Measurements from ENCODE around the gene SUN5. TPM values are rescaled to one million over a fixed set of nuclear protein-coding genes. Genes with fewer than 3 reads are reported as not detected.

The SUN5 gene
- total RNA-seq, 1 donor from 2014 or later: not detected

GRCh38 chr20:32980990-32981389 is 23.2 kb downstream of the SUN5 start:
- peaks cover 7% of the 10 kb centered on the region for H3K4me1 Mint-ChIP-seq (ENCODE audit: unreplicated experiment)
- TF ChIP-seq, protein P1, sequence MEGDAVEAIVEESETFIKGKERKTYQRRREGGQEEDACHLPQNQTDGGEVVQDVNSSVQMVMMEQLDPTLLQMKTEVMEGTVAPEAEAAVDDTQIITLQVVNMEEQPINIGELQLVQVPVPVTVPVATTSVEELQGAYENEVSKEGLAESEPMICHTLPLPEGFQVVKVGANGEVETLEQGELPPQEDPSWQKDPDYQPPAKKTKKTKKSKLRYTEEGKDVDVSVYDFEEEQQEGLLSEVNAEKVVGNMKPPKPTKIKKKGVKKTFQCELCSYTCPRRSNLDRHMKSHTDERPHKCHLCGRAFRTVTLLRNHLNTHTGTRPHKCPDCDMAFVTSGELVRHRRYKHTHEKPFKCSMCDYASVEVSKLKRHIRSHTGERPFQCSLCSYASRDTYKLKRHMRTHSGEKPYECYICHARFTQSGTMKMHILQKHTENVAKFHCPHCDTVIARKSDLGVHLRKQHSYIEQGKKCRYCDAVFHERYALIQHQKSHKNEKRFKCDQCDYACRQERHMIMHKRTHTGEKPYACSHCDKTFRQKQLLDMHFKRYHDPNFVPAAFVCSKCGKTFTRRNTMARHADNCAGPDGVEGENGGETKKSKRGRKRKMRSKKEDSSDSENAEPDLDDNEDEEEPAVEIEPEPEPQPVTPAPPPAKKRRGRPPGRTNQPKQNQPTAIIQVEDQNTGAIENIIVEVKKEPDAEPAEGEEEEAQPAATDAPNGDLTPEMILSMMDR (conservative IDR thresholded peaks at IDR 0.05): no peak
- H3K9me3 Mint-ChIP-seq: no peaks in the 10 kb centered on the region
- no peak overlapping the region for H3K4me3 Mint-ChIP-seq
- peaks cover 4% of the 10 kb centered on the region for H3K27me3 Mint-ChIP-seq
- DNase-seq (ENCODE audit: extremely low spot score, unreplicated experiment): no peak
- H3K27ac Mint-ChIP-seq: no peak overlapping the region
- no peaks in the 10 kb centered on the region for H3K36me3 Mint-ChIP-seq

GRCh38 chr20:32980131-32980941 is 23.9 kb downstream of the SUN5 start:
- no peak overlapping the region for H3K27ac Mint-ChIP-seq

GRCh38 chr20:32979201-32979998 is 24.8 kb downstream of the SUN5 start:
- Mint-ChIP-seq H3K36me3 (no peaks in the 10 kb centered on the region), H3K27ac (no peak overlapping the region), H3K4me3 (no peak overlapping the region), H3K9me3 (no peaks in the 10 kb centered on the region), H3K27me3 (peaks cover 1% of the 10 kb centered on the region), H3K4me1 (ENCODE audit: unreplicated experiment) (peaks cover 19% of the 10 kb centered on the region)
- DNase-seq (ENCODE audit: extremely low spot score, unreplicated experiment): no peak
- TF ChIP-seq, protein P1 (conservative IDR thresholded peaks at IDR 0.05): no peak

More at GRCh38 chr20:32980131-32980941, 23.9 kb downstream of the SUN5 start:
- no peaks in the 10 kb centered on the region for H3K36me3 Mint-ChIP-seq
- TF ChIP-seq, protein P1 (conservative IDR thresholded peaks at IDR 0.05): no peak
- no peak overlapping the region for H3K4me3 Mint-ChIP-seq
- peaks cover 4% of the 10 kb centered on the region for H3K27me3 Mint-ChIP-seq
- no peak for DNase-seq (ENCODE audit: extremely low spot score, unreplicated experiment)
- no peaks in the 10 kb centered on the region for H3K9me3 Mint-ChIP-seq
- peaks cover 10% of the 10 kb centered on the region for H3K4me1 Mint-ChIP-seq (ENCODE audit: unreplicated experiment)

DNA sequence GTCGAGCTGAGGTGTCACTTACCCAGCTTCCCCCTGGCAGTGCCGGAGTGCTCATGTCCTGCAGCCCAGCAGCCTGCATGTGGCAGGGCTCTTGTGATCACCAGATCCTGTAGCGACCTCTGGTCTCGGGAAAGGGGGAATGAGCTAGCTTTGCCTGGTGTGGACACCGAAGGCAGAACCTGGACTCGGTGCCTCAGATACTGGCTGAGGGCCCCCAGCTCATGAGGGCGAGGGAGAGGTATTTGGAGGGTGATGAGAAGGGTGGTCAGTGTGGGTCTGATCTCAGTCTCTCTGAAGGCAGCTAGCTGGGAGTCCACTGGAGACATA is 26.3 kb downstream of the SUN5 start:
- Mint-ChIP-seq H3K27ac (no peak overlapping the region), H3K27me3 (no peaks in the 10 kb centered on the region), H3K4me1 (ENCODE audit: unreplicated experiment) (peaks cover 23% of the 10 kb centered on the region), H3K4me3 (no peak overlapping the region), H3K36me3 (no peaks in the 10 kb centered on the region), H3K9me3 (no peaks in the 10 kb centered on the region)
- TF ChIP-seq, protein P1 (conservative IDR thresholded peaks at IDR 0.05): no peak
- no peak for DNase-seq (ENCODE audit: extremely low spot score, unreplicated experiment)

- no peaks in the 10 kb centered on the region for H3K27me3 Mint-ChIP-seq
- DNase-seq (ENCODE audit: extremely low spot score, unreplicated experiment): peak; percentile 65
- no peak overlapping the region for H3K27ac Mint-ChIP-seq
- no peak overlapping the region for H3K4me3 Mint-ChIP-seq
- TF ChIP-seq, protein P1 (conservative IDR thresholded peaks at IDR 0.05): no peak
- H3K4me1 Mint-ChIP-seq (ENCODE audit: unreplicated experiment): peaks cover 25% of the 10 kb centered on the region
- no peaks in the 10 kb centered on the region for H3K9me3 Mint-ChIP-seq
- no peaks in the 10 kb centered on the region for H3K36me3 Mint-ChIP-seq
Observed at GRCh38 chr20:32977281-32978008, 26.8 kb downstream of the SUN5 start.
